B cell (primary cell): Measurements from ENCODE around the gene SASH1.

ENCODE experiments used
- CTCF ChIP-seq: fragments of 200-600 bp; IDR thresholded peaks from one replicate; pipeline ENCODE4 v1.8.0; 2022; ENCODE audit warnings: antibody characterized with exemption, mild to moderate bottlenecking
- EZH2 ChIP-seq: IDR thresholded peaks from 2 replicates; pipeline ENCODE4 v1.6.1; 2012; ENCODE audit warnings: borderline replicate concordance, low read depth, mild to moderate bottlenecking, moderate library complexity, low read length; ENCODE audit not compliant: insufficient read depth, poor library complexity, severe bottlenecking

- TF ChIP-seq CTCF (no peak), EZH2 (no peak)
Measured at GRCh38 chr6:148447521-148448230, 105.0 kb downstream of the SASH1 start.
